Activated T-cell treated with anti-CD3 and anti-CD28 coated beads, Interleukin-2, amount 50 U/mL, for 24 hours (primary cell): ENCODE data around the gene PBLD.

Experiments
- DNase-seq: peaks from one replicate; pipeline ENCODE4 v3.0.0-alpha.2; 2020
- H3K27ac Mint-ChIP-seq: 2 replicates; pipeline ENCODE4 v1.8.0; 2020; ENCODE audit warnings: mild to moderate bottlenecking, mixed read lengths
- H3K27me3 Mint-ChIP-seq: 2 replicates; pipeline ENCODE4 v1.8.0; 2020; ENCODE audit warnings: mixed read lengths
- H3K36me3 Mint-ChIP-seq: 2 replicates; pipeline ENCODE4 v1.8.0; 2020; ENCODE audit warnings: low read depth, mixed read lengths
- H3K4me1 Mint-ChIP-seq: 2 replicates; pipeline ENCODE4 v1.8.0; 2020; ENCODE audit warnings: low read depth, mixed read lengths
- H3K4me3 Mint-ChIP-seq: 2 replicates; pipeline ENCODE4 v1.8.0; 2020; ENCODE audit warnings: mild to moderate bottlenecking, moderate library complexity, mixed read lengths
- H3K9me3 Mint-ChIP-seq: 2 replicates; pipeline ENCODE4 v1.8.0; 2020; ENCODE audit warnings: mixed read lengths

The PBLD gene

DNA sequence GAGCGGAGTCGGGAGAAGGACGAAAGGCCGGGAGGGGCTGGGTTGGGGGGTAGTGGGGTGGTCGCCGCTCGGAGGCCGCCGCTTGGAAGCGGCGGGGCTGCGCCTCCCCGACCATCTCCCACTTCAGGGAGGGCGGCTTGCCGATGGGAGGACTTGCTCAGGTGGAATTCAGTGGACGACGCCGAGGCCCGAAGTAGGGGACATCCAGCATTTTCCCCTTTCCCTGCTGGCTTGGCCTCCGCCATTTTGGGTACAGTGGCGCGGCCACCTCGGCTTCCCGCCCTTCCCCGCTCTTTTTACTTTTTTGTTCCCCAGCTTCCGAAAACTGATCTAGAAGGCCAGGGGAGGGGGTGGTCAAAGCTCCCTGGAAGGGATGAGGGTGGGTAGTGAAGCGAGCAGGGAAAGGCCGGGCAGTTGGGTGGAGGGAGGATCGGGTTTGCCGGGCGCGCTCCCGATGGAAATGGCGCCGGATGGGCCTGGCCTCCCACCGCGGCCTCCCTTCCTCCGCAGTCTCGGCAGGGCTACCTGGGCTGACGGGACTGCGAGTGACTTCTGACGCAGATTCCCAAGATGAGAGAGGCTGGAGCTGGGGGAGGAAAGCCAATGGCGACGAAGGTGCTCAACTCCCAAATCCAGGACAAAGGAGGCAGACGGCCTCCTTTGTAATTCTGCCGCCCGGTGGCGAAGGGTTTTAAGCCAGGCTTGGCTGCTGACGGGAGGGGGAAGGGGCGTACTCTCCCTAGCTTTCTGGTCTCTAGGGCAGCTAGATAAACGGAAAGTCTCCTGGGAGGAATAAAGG, at the start of gene PBLD:
Gene PBLD (minus strand): TSS at position 670 of the 799 bp plus-strand sequence. CDS start 26,084 bp downstream, outside the sequence.
- Mint-ChIP-seq H3K36me3 (peaks cover 61% of the 10 kb centered on the region), H3K27ac (peak within 1 kb of the TSS; percentile 100), H3K9me3 (peaks cover 2% of the 10 kb centered on the region), H3K4me1 (peaks cover 58% of the 10 kb centered on the region), H3K27me3 (no peaks in the 10 kb centered on the region), H3K4me3 (peak within 1 kb of the TSS; percentile 100)
- DNase-seq, result peak; percentile 84

DNA sequence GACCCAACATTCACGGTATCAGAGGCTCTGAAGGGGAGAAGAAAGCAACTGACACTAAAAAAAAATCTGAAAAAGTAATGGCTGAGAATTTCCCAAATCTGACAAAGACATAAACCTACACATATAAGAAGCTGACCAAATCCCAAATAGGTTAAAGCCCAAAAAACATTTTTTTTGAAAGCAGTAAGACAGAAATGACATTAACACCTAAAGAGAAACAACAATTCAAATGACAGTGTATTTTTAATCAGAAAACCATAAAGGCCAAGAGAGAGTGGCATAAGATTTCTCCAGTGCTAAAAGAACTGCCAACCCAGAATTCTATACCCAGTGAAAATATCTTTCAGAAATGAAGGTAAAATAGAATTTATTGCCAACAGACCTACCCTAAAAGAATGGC, 38.9 kb upstream of the PBLD start:
- Mint-ChIP-seq H3K9me3 (peaks cover 4% of the 10 kb centered on the region), H3K36me3 (peaks cover 67% of the 10 kb centered on the region)

DNA sequence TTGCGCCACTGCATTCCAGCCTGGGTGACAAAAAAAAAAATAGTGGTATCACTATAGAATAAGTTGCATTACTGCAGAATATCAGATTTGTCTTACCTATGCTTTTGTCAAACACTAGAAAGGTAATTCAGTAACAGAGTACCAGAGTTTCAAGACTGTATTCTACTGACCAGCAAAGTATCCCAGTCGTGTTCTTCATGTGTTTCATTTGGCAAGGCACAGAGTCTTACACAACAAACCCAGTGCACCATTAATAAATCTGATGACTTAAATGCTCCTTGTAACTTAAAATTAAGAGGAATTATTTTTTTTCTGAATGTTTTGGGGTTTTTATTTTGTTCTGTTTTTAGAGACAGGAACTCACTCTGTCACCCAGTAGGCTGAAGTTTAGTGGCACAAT, 34.4 kb upstream of the PBLD start:
- H3K4me1 Mint-ChIP-seq, result peaks cover 5% of the 10 kb centered on the region
- DNase-seq, result no peak
- peaks cover 55% of the 10 kb centered on the region for H3K36me3 Mint-ChIP-seq
- H3K27me3 Mint-ChIP-seq, result no peaks in the 10 kb centered on the region
- H3K9me3 Mint-ChIP-seq, result peaks cover 4% of the 10 kb centered on the region
- no peak overlapping the region for H3K4me3 Mint-ChIP-seq
- no peak overlapping the region for H3K27ac Mint-ChIP-seq

More for the DNA sequence above, 38.9 kb upstream of the PBLD start:
- no peak for DNase-seq
- H3K4me1 Mint-ChIP-seq, result no peaks in the 10 kb centered on the region
- H3K27ac Mint-ChIP-seq, result no peak overlapping the region
- H3K4me3 Mint-ChIP-seq, result no peak overlapping the region
- H3K27me3 Mint-ChIP-seq, result no peaks in the 10 kb centered on the region

DNA sequence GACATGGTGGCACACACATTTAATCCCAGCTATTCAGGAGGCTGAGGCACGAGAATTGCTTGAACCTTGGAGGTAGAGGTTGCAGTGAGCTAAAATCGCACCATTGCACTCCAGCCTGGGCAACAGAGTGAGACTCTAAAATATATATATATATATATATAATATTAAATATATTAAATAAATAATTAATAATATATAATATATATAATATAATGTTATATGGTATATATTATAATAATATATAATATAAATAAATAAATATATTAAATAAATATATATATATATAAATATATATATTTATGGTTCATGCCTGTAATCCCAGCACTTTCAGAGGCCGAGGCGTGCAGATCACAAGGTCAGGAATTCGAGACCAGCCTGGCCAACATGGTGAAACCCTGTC, 33.9 kb upstream of the PBLD start:
- Mint-ChIP-seq H3K27me3 (no peaks in the 10 kb centered on the region), H3K27ac (no peak overlapping the region), H3K9me3 (peaks cover 2% of the 10 kb centered on the region), H3K4me3 (no peak overlapping the region), H3K36me3 (peaks cover 54% of the 10 kb centered on the region), H3K4me1 (peaks cover 5% of the 10 kb centered on the region)
- no peak for DNase-seq

DNA sequence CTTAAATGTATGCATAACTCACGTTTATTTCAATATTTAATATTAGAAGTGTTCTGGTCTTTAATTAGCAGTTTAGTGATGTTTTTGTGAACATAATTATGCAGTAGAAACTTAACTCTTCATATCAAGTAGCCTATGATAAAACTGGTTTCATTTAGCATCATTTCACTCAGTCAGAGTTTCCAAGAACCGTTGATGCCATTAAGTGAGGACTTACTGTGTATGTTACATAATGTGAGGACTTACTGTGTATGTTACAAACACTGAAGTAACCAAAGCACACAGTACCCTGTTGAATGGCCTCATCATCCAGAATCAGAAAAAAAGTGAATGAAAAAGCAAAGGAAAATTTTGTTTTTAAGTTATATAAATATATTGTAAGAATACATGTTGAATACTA, 32.9 kb upstream of the PBLD start:
- H3K4me3 Mint-ChIP-seq, result no peak overlapping the region
- no peak overlapping the region for H3K27ac Mint-ChIP-seq
- no peaks in the 10 kb centered on the region for H3K27me3 Mint-ChIP-seq
- H3K4me1 Mint-ChIP-seq, result peaks cover 5% of the 10 kb centered on the region
- peaks cover 55% of the 10 kb centered on the region for H3K36me3 Mint-ChIP-seq
- DNase-seq, result no peak
- no peaks in the 10 kb centered on the region for H3K9me3 Mint-ChIP-seq

DNA sequence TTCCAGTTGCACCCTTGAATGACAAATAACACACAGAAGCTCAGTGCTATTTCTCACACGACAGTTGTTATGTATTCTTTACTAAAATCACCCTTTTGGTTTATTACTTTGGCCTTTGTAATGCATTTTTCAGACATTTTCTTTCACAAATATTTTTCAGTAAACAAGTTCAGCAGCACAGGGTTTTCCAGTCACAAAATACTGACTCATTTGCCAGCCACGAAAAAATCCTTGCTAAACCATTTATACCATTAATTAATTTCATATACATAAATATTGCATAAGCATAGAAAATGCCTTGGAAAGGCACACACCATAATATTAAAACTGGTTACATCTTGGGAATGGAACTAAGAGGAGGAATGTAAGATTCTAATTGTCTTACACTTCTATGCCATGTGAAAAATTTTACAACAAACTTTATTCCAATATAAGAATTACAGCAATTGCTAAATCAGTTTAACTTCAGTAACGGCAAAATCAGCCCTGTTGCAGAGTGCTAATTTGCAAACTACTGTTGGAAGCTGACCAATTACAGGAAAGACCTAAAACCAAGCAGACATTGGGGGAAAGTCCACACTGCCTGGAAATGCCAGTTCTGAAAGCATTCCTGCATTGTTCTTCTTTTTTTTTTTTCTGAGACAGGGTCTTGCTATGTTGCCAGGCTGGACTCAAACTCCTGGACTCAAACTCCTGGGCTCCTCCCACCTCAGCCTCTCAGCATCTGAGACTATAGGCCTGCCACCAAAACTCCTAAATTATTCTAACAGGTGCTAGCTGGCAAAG, 31.6 kb upstream of the PBLD start:
- Mint-ChIP-seq H3K27me3 (no peaks in the 10 kb centered on the region), H3K36me3 (peaks cover 44% of the 10 kb centered on the region), H3K27ac (peak overlapping the region; percentile 40), H3K4me1 (peaks cover 5% of the 10 kb centered on the region), H3K4me3 (no peak overlapping the region), H3K9me3 (no peaks in the 10 kb centered on the region)
- no peak for DNase-seq

DNA sequence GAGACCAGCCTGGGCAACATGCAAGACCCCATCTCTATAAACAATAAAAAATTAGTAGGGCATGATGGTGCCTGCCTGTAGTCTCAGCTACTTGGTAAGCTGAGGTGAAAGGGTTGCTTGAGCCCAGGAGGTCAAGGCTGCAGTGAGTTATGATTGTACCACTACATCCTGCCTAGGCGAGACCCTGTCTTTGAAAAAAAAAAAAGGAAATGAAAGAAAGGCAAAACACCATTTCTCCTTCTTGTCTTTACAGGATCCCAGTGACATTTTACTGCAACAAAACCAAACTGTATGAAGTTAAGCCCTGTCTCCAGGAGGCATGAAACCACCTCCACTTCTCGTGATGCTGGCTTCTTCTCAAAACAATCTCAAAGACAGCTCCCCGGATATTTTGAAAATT, 29.9 kb upstream of the PBLD start:
- Mint-ChIP-seq H3K27ac (no peak overlapping the region), H3K4me3 (no peak overlapping the region), H3K4me1 (peaks cover 5% of the 10 kb centered on the region)

DNA sequence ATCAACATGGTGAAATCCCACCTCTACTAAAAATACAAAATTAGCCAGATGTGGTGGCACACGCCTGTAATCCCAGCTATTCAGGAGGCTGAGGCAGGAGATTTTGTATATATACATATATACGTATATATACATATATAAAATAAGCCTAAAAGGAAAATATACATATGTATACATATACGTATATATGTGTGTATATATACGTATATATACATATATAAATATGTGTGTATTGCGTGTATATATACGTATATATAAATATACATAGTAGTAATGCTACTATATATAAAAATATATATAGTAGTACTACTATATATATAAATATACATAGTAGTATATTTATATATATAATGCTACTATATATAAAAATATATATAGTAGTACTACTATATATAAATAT, 26.5 kb upstream of the PBLD start:
- H3K9me3 Mint-ChIP-seq, result no peaks in the 10 kb centered on the region

More for the DNA sequence above, 29.9 kb upstream of the PBLD start:
- Mint-ChIP-seq H3K27me3 (no peaks in the 10 kb centered on the region), H3K36me3 (peaks cover 45% of the 10 kb centered on the region), H3K9me3 (no peaks in the 10 kb centered on the region)
- no peak for DNase-seq

DNA sequence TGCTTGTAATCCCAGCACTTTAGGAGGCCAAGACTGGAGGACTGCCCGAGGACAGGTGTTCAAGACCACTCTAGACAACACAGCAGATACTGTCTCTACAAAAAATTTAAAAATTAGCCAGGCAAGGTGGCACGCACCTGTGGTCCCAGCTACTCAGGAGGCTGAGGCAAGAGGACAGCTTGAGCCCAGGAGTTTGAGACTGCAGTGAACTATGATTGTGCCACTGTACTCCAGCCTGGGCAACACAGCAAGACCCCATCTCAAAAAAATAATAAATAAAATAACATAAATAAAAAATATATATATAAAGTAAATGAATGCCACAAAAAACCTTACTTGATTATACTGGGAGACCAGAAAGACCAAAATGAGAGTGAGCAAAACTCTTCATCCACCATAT, 20.8 kb upstream of the PBLD start:
- Mint-ChIP-seq H3K4me1 (peaks cover 3% of the 10 kb centered on the region), H3K4me3 (no peak overlapping the region), H3K27me3 (no peaks in the 10 kb centered on the region), H3K36me3 (peaks cover 43% of the 10 kb centered on the region), H3K27ac (no peak overlapping the region), H3K9me3 (no peaks in the 10 kb centered on the region)
- DNase-seq, result no peak

More for the DNA sequence above, 26.5 kb upstream of the PBLD start:
- DNase-seq, result no peak
- Mint-ChIP-seq H3K4me1 (no peaks in the 10 kb centered on the region), H3K27me3 (no peaks in the 10 kb centered on the region), H3K4me3 (no peak overlapping the region), H3K36me3 (peaks cover 47% of the 10 kb centered on the region), H3K27ac (no peak overlapping the region)

DNA sequence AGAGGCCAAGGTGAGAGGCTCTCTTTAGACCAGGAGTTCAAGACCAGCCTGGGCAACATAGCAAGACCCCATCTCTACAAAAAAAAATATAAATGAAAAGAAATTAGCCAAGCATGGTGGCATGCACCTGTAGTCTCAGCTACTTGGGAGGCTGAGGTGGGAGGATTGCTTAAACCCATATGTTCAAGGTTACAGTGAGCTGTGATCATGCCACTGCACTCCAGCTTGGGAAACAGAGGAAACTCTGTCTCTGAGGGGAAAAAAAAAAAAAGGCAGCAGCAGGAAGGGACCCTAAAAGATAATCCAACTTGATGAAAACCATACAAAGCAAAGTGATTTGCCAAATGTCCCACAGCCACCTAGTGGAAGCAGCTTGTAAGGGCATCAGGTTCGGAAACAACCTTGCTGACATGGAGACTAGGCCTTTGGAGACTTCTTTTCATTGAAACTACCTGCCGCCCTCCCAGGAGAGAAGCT, 15.6 kb upstream of the PBLD start:
- Mint-ChIP-seq H3K27me3 (no peaks in the 10 kb centered on the region), H3K9me3 (no peaks in the 10 kb centered on the region), H3K36me3 (peaks cover 56% of the 10 kb centered on the region), H3K27ac (peak overlapping the region; percentile 85), H3K4me3 (no peak overlapping the region), H3K4me1 (peaks cover 13% of the 10 kb centered on the region)
- peak; percentile 43 for DNase-seq

DNA sequence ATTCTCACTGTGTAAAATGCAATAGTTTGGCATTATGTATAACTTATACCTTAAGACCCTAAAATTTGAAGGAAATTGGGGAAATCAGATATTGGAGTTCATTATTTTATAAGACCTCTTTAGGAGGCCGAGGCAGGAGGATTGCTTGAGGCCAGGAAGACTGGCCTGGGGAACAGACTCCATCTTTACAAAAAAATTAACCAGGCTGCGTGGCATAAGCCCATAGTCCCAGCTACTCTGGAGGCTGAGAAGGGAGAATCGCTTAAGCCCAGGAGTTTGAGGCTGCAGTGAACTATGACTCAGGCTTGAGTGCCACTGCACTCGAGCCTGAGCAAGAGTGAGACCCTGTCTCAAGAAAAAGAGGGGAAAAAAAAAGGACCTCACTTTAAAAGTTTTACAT, 14.0 kb upstream of the PBLD start:
- Mint-ChIP-seq H3K27ac (peak overlapping the region; percentile 72), H3K27me3 (no peaks in the 10 kb centered on the region), H3K4me1 (peaks cover 21% of the 10 kb centered on the region), H3K9me3 (no peaks in the 10 kb centered on the region), H3K4me3 (no peak overlapping the region), H3K36me3 (peaks cover 61% of the 10 kb centered on the region)
- no peak for DNase-seq

DNA sequence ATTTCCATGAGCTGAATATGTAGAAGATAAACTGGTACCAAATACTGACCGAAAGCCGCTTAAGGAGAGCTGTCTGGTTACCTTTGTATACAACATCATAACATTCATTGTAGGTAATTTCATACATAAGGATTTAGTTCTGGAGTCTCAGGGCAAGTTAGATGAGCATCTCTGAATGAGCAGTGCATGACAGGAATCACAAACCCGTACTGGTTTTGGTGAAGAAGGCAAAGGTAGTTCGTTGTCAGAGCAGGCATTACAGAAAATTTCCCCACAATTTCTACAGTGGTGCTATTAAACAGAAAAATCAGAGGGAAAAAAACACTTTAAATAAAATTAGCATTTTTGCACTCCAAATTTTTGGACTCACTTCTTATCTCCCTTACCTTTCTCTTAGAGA, 12.9 kb upstream of the PBLD start:
- Mint-ChIP-seq H3K27me3 (no peaks in the 10 kb centered on the region), H3K4me3 (no peak overlapping the region), H3K36me3 (peaks cover 72% of the 10 kb centered on the region), H3K27ac (peak overlapping the region; percentile 13), H3K9me3 (no peaks in the 10 kb centered on the region), H3K4me1 (peaks cover 26% of the 10 kb centered on the region)
- DNase-seq, result no peak

DNA sequence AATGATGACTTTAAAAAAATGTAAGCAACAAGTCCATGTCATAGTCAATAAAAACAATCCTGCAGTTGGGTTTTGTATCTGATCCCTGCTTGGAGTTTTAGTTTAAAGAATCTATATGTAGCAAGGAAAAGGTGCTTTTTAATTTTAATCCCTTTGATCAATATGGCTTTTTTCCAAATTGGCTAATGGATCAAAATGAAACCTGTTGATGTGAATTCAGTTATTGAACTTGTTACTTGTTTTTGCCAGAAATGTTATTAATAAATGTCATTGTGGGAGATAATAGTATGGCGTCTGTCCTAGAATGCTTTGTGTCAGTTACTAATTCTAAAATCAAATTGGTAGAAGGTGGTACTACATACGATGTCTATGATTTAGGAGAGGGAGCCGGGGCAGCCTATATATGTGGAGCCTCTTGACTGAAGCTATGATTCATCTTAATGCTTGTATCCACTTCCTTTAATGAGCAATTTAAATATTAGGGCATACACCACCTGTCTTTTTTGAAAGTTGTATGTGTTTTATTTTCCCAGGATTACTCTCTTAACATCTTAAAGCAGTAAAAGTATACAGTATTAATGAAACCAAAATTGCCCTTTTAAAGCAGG, 10.3 kb upstream of the PBLD start:
- H3K4me1 Mint-ChIP-seq, result peaks cover 43% of the 10 kb centered on the region
- DNase-seq, result no peak
- no peaks in the 10 kb centered on the region for H3K27me3 Mint-ChIP-seq
- H3K9me3 Mint-ChIP-seq, result no peaks in the 10 kb centered on the region
- H3K27ac Mint-ChIP-seq, result peak overlapping the region; percentile 39
- no peak overlapping the region for H3K4me3 Mint-ChIP-seq
- H3K36me3 Mint-ChIP-seq, result peaks cover 86% of the 10 kb centered on the region

DNA sequence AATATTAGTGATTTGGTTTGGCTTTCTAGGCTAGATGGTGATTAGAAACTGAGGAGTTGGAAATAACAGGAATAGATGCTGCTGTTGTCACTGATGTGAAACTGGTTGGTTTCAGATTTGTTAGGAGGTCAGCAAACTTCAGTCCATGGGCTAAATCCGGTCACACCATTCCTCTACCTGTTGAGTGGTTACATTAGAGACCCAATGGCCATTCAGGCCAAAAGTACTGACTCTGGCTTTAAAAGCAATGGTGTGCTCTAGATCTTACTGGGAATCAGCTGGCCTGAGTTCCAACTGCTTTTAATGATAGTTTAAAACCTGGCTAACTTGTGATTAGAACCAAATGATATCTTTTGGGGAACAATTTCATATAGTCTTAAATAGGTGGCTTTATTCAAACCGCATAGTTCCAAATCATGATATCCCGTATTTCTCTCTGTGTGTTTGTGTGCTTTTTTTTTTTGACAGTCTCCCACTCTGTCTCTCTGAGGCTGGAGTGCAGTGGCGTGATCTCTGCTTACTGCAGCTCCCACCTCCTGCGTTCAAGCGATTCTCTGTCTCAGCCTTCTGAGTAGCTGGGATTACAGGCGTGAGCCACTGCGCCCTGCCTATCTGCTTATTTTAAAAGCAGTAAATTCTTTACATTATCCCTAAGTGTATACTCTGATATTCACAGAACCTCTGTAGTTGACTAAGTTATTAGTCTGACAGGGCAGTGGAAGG, 7.8 kb upstream of the PBLD start:
- Mint-ChIP-seq H3K4me1 (peaks cover 57% of the 10 kb centered on the region), H3K4me3 (no peak overlapping the region), H3K36me3 (peaks cover 95% of the 10 kb centered on the region), H3K27me3 (no peaks in the 10 kb centered on the region), H3K27ac (peak overlapping the region; percentile 72), H3K9me3 (no peaks in the 10 kb centered on the region)
- DNase-seq, result no peak
